Measurements from ENCODE around the gene EDDM3A. TPM values are rescaled to one million over a fixed set of nuclear protein-coding genes. Genes with fewer than 3 reads are reported as not detected.
"Not testable (repeated sequence)": the region's sequence is repeated elsewhere in the genome, so short reads cannot be mapped to it uniquely, and the experiment has no call there.

EDDM3A gene
- total RNA-seq, 2 experiments from 2014 or later, result not detected

DNA sequence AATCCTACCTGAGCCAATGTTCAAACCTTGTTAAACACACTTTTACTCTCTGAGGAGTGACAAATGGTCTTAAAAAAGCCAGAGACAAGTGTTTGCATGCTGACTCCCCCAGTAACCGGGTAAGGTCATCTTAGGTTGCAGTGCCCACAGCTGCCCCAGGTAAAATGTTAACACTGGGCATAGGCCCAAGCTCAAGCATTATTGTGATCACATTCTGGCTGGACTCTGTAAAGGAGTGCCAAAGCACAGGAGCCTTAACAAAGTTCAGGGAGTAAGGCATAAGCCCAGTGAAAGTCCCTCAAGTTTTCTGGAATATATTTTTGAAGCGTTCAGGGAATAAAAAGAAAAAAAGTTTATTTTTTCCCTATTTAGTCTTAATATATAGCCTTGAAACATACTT is 8.6 kb downstream of the EDDM3A start:
- POLR2A ChIA-PET, result interaction anchor here (1.1 to 1.3 kb wide), 2 partner anchors 10 to 15 kb away, joined by 3 to 5 read pairs; no protein-coding TSS in a partner anchor

GRCh38 chr14:20755037-20755436 is 9.3 kb downstream of the EDDM3A start:
- Histone ChIP-seq H3K4me3 (ENCODE audit: low read depth, low read length, poor library complexity, severe bottlenecking) (no peak overlapping the region), H2AFZ (ENCODE audit: low read length) (no peak overlapping the region), H3K4me1 (ENCODE audit: insufficient read depth, low read length, poor library complexity, severe bottlenecking) (no peaks in the 10 kb centered on the region), H3K79me2 (ENCODE audit: insufficient read depth, low read depth, low read length) (no peaks in the 10 kb centered on the region), H3K4me2 (ENCODE audit: low read length) (no peak overlapping the region), H4K20me1 (ENCODE audit: insufficient read depth, low read length) (no peaks in the 10 kb centered on the region), H3K27ac (ENCODE audit: low read depth, low read length, poor library complexity, severe bottlenecking) (no peak overlapping the region), H3K9me3 (ENCODE audit: low read length) (no peaks in the 10 kb centered on the region), H3K36me3 (ENCODE audit: insufficient read depth, low read length) (no peaks in the 10 kb centered on the region), H3K9me2 (ENCODE audit: insufficient read depth, low read length) (no peaks in the 10 kb centered on the region)
- intact Hi-C loops (cut with micrococcal nuclease; ENCODE audit: unreplicated experiment), result no loop called here
- BruUV-seq (replicated peaks), result no TSS peak
- CTCF ChIA-PET (ENCODE audit: unreplicated experiment), result no interaction called here
- no peak for TF ChIP-seq CTCF (conservative IDR thresholded peaks at IDR 0.05; ENCODE audit: low read length)
- no peak for TF ChIP-seq EZH2phosphoT487 (IDR thresholded peaks at IDR 0.05; ENCODE audit: borderline replicate concordance, low read depth, low read length)
- POLR2A ChIA-PET, result interaction anchor here (1.3 kb wide), 1 partner anchor 16 kb away, joined by 3 read pairs; no protein-coding TSS in a partner anchor
- DNase-seq (ENCODE audit: low spot score), result no peak

More for the DNA sequence above, 8.6 kb downstream of the EDDM3A start:
- TF ChIP-seq CTCF (conservative IDR thresholded peaks at IDR 0.05; ENCODE audit: low read length) (no peak), EZH2phosphoT487 (IDR thresholded peaks at IDR 0.05; ENCODE audit: borderline replicate concordance, low read depth, low read length) (no peak)
- intact Hi-C loops (cut with micrococcal nuclease; ENCODE audit: unreplicated experiment), result no loop called here
- no peak overlapping the region for H2AFZ ChIP-seq (ENCODE audit: low read length)
- no peak overlapping the region for H3K4me3 ChIP-seq (ENCODE audit: low read depth, low read length, poor library complexity, severe bottlenecking)
- CTCF ChIA-PET (ENCODE audit: unreplicated experiment), result no interaction called here
- H3K4me1 ChIP-seq (ENCODE audit: insufficient read depth, low read length, poor library complexity, severe bottlenecking), result no peaks in the 10 kb centered on the region
- H3K9me3 ChIP-seq (ENCODE audit: low read length), result no peaks in the 10 kb centered on the region
- no peaks in the 10 kb centered on the region for H3K9me2 ChIP-seq (ENCODE audit: insufficient read depth, low read length)
- H3K27ac ChIP-seq (ENCODE audit: low read depth, low read length, poor library complexity, severe bottlenecking), result no peak overlapping the region
- H3K36me3 ChIP-seq (ENCODE audit: insufficient read depth, low read length), result no peaks in the 10 kb centered on the region
- no peak for DNase-seq (ENCODE audit: low spot score)
- H3K4me2 ChIP-seq (ENCODE audit: low read length), result no peak overlapping the region
- no peaks in the 10 kb centered on the region for H3K79me2 ChIP-seq (ENCODE audit: insufficient read depth, low read depth, low read length)
- BruUV-seq (replicated peaks), result no TSS peak
- no peaks in the 10 kb centered on the region for H4K20me1 ChIP-seq (ENCODE audit: insufficient read depth, low read length)

DNA sequence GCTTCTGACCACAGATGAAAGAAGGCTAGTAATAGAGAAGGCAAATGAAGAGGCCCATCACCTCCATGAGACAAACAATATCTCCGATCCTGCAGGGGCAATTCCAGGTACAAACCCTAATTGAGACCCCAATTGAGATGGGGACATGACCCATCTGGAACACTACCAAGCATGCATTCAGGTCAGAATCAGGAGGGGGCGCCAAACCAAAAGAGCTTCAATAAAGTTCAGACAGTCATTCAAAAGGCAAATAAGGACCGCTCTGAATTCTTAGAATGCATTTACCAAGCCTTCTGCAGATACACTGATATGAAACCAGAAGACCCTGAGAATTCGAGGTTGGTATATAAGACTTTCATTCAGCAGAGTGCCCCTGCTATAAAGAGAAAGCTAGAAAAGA is 12.3 kb downstream of the EDDM3A start:
- no peaks in the 10 kb centered on the region for H3K79me2 ChIP-seq (ENCODE audit: insufficient read depth, low read depth, low read length)
- CTCF ChIA-PET (ENCODE audit: unreplicated experiment), result no interaction called here
- H4K20me1 ChIP-seq (ENCODE audit: insufficient read depth, low read length), result no peaks in the 10 kb centered on the region
- POLR2A ChIA-PET, result no interaction called here
- H3K4me3 ChIP-seq (ENCODE audit: low read depth, low read length, poor library complexity, severe bottlenecking), result no peak overlapping the region
- no peak overlapping the region for H2AFZ ChIP-seq (ENCODE audit: low read length)
- H3K9me3 ChIP-seq (ENCODE audit: low read length), result no peaks in the 10 kb centered on the region
- BruUV-seq (replicated peaks), result no TSS peak
- peak; percentile 20 for DNase-seq (ENCODE audit: low spot score)
- intact Hi-C loops (cut with micrococcal nuclease; ENCODE audit: unreplicated experiment), result loop anchor here (1.0 kb wide), 1 partner anchor 97 kb away; no protein-coding TSS in a partner anchor
- H3K4me2 ChIP-seq (ENCODE audit: low read length), result no peak overlapping the region
- H3K4me1 ChIP-seq (ENCODE audit: insufficient read depth, low read length, poor library complexity, severe bottlenecking), result no peaks in the 10 kb centered on the region
- TF ChIP-seq CTCF (conservative IDR thresholded peaks at IDR 0.05; ENCODE audit: low read length) (peak; percentile 78), EZH2phosphoT487 (IDR thresholded peaks at IDR 0.05; ENCODE audit: borderline replicate concordance, low read depth, low read length) (no peak)
- H3K9me2 ChIP-seq (ENCODE audit: insufficient read depth, low read length), result no peaks in the 10 kb centered on the region
- no peak overlapping the region for H3K27ac ChIP-seq (ENCODE audit: low read depth, low read length, poor library complexity, severe bottlenecking)
- no peaks in the 10 kb centered on the region for H3K36me3 ChIP-seq (ENCODE audit: insufficient read depth, low read length)

DNA sequence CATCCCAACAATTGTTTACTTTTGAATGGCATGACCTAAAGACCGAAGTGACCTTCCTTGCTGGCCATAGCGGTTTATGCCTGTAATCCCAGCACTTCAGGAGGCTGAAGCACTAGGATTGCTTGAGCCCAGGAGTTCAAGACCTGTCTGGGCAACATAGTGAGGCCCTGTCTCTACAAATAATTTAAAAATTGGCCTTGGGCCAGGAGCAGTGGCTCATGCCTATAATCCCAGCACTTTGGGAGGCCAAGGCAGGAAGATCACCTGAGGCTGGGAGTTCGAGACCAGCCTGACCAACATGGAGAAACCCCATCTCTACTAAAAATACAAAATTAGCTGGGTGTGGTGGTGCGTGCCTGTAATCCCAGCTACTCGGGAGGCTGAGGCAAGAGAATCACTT is 13.8 kb downstream of the EDDM3A start:
- H3K79me2 ChIP-seq (ENCODE audit: insufficient read depth, low read depth, low read length); H3K9me3 ChIP-seq (ENCODE audit: low read length); intact Hi-C loops (cut with micrococcal nuclease; ENCODE audit: unreplicated experiment); H2AFZ ChIP-seq (ENCODE audit: low read length); H4K20me1 ChIP-seq (ENCODE audit: insufficient read depth, low read length); CTCF ChIA-PET (ENCODE audit: unreplicated experiment); H3K4me1 ChIP-seq (ENCODE audit: insufficient read depth, low read length, poor library complexity, severe bottlenecking); H3K4me2 ChIP-seq (ENCODE audit: low read length); POLR2A ChIA-PET; H3K4me3 ChIP-seq (ENCODE audit: low read depth, low read length, poor library complexity, severe bottlenecking); DNase-seq (ENCODE audit: low spot score); H3K27ac ChIP-seq (ENCODE audit: low read depth, low read length, poor library complexity, severe bottlenecking); BruUV-seq (replicated peaks); H3K9me2 ChIP-seq (ENCODE audit: insufficient read depth, low read length); H3K36me3 ChIP-seq (ENCODE audit: insufficient read depth, low read length): not testable (repeated sequence)

Measured in OCI-LY7 (cell line).